DMS53 treated with DMSO at 0.1 percent for 48 hours (cell line): ENCODE measurements around the gene SLCO1A2.

ENCODE experiments used
- DNase-seq: peaks from one replicate; lab custom pipeline; 2025; ENCODE audit not compliant: unreplicated experiment; lab: John Stamatoyannopoulos, UW

SLCO1A2 gene

DNA sequence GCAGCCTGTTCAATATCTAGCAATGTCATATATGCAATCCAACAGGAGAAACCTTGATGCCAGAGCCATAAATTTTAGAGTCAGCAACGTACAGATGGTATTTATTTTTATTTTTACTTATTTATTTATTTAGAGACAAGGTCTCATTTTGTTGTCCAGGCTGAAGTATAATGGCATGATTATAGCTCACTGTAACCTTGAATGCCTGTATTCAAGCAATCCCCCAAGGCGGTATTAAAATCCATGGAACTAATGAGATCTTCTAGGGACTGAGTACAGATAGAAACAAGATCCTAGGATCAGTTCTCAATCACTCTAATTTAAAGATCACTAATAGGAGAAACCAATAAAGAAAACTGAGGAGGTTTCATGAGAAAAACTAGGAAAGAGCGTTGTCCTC lies 114.5 kb downstream of the SLCO1A2 start:
- no peak for DNase-seq

DNA sequence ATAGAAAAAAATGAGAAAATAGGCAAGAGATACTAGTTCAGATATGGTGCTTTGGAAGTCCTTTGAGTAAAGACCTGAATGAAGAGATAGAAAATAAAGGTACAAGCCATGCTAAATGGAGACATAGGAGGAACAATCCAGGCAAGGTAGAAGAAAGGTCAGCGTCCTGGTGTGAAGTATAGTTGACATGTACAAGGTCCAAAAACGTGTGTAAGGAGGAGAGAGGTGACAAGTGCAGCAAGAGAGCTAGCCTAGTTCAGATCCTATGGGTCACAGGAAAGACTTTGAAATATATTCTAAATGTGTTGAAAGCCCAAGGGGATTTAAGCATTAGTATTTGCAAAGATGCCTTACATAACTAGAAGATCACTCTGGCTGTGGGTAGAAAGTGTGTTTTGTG lies 115.5 kb downstream of the SLCO1A2 start:
- no peak for DNase-seq
